AG20443 (cell line): Measurements from ENCODE around the gene FAM167B.

ENCODE experiments used
- DNase-seq: peaks from one replicate; pipeline ENCODE4 v3.0.0; 2012; ENCODE audit warnings: low spot score, mixed read lengths

FAM167B gene

GRCh38 chr1:32223683-32224082 is 23.3 kb upstream of the FAM167B start:
- DNase-seq, result no peak

- DNase-seq, result no peak
These were observed 22.7 kb upstream of the FAM167B start for GRCh38 chr1:32224285-32224684.

GRCh38 chr1:32228771-32229170 is 18.3 kb upstream of the FAM167B start:
- DNase-seq, result no peak

GRCh38 chr1:32231843-32232432 is 15.1 kb upstream of the FAM167B start:
- DNase-seq, result no peak

- DNase-seq, result no peak
These were observed 14.3 kb upstream of the FAM167B start for GRCh38 chr1:32232558-32233304.

- no peak for DNase-seq
These were observed 12.2 kb upstream of the FAM167B start for GRCh38 chr1:32234792-32235191.

- DNase-seq, result no peak
These were observed 7.7 kb upstream of the FAM167B start for GRCh38 chr1:32239337-32239736.

- no peak for DNase-seq
These were observed 7.3 kb upstream of the FAM167B start for GRCh38 chr1:32239790-32240139.

- peak; percentile 66 for DNase-seq
These were observed 6.7 kb upstream of the FAM167B start for GRCh38 chr1:32240140-32240951.

- DNase-seq, result peak; percentile 67
These were observed 5.8 kb upstream of the FAM167B start for GRCh38 chr1:32241001-32241763.

GRCh38 chr1:32242341-32242851 is 4.6 kb upstream of the FAM167B start:
- DNase-seq, result no peak

- peak; percentile 10 for DNase-seq
These were observed 430 bp downstream of the FAM167B start for GRCh38 chr1:32247452-32247851.

- DNase-seq, result peak; percentile 90
These were observed 1.2 kb downstream of the FAM167B start for GRCh38 chr1:32247983-32248889.

GRCh38 chr1:32249831-32250525 is 3.0 kb downstream of the FAM167B start:
- no peak for DNase-seq

- DNase-seq, result no peak
These were observed 4.1 kb downstream of the FAM167B start, which contains the start of gene LCK for GRCh38 chr1:32250893-32251716. Gene LCK, plus strand, starts transcription at chr1:32251265. Its CDS starts 23,065 bp downstream, at chr1:32274330.

- no peak for DNase-seq
These were observed 8.3 kb downstream of the FAM167B start for GRCh38 chr1:32255072-32256071.

- DNase-seq, result no peak
These were observed 9.6 kb downstream of the FAM167B start for GRCh38 chr1:32256473-32257226.

- no peak for DNase-seq
These were observed 10.1 kb downstream of the FAM167B start for GRCh38 chr1:32257227-32257508.
